GM12892 (cell line): ENCODE data around the gene CNTNAP2.

Experiments used
- POLR2A ChIP-seq: IDR thresholded peaks from 2 replicates; pipeline ENCODE4 v1.6.1; 2011; ENCODE audit warnings: low read depth, low read length, control low read depth
- POLR2AphosphoS5 ChIP-seq: IDR thresholded peaks from 2 replicates; pipeline ENCODE4 v1.6.1; 2011; ENCODE audit warnings: low read depth, low read length, control low read depth
- TAF1 ChIP-seq: IDR thresholded peaks from 2 replicates; pipeline ENCODE4 v1.6.1; 2011; ENCODE audit warnings: low read depth, mild to moderate bottlenecking, control low read depth, low read length, borderline replicate concordance

DNA sequence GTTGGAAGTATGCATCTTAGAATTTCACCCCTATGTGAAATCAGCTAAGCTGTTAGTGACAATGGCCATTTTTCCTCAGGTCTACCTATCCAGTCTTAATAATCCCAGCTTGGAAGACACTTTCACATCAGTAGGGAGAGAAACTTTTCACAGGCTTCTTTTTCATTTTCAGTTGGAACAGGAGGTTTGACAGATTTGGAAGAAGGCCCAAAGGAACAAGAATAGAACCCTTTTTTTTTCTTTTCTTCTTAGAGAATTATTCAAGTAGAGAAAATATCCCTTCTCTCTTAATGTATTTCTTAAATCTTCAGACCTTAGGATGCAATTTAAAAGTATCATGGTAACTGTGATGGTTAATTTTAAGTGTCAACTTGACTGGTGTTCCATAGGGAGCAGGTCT, 2063.5 kb downstream of the CNTNAP2 start:
- TF ChIP-seq POLR2AphosphoS5 (no peak), POLR2A (no peak), TAF1 (no peak)
